ENCODE results near the gene P2RY14. TPM values are rescaled to one million over a fixed set of nuclear protein-coding genes. Genes with fewer than 3 reads are reported as not detected.

Gene P2RY14
- total RNA-seq, 1 experiment from 2014 or later: not detected

DNA sequence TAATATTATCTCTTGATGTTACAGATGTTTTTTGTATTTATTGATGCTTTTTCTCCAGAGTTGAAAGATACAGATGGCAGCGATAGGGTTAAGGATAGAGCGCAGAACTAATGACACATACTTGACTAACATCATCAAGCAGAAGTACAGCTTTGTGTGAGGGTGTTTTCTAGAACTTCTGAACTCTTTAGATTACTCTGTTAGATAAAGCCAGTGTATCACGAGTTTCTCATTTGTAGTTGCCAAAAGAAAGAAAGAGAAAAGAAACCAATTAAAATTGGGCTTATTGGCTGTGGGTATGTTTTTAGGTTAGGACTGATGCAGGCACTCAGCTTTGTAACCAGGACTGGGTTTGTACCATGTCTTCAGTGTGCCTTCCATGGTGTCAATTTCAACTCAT is 68.7 kb downstream of the P2RY14 start:
- Mint-ChIP-seq H3K27me3 (ENCODE audit: insufficient read depth, unreplicated experiment) (no peaks in the 10 kb centered on the region), H3K4me3 (ENCODE audit: unreplicated experiment) (no peak overlapping the region), H3K4me1 (ENCODE audit: low read depth, unreplicated experiment) (peaks cover 1% of the 10 kb centered on the region), H3K9me3 (ENCODE audit: unreplicated experiment) (no peaks in the 10 kb centered on the region), H3K36me3 (ENCODE audit: insufficient read depth, unreplicated experiment) (peaks cover 5% of the 10 kb centered on the region), H3K27ac (ENCODE audit: unreplicated experiment) (no peak overlapping the region)
- no peaks in the 10 kb centered on the region for H3K9me3 ChIP-seq
- DNase-seq: no peak
- no TSS peak for BruUV-seq (replicated peaks)
- intact Hi-C loops (cut with micrococcal nuclease; ENCODE audit: unreplicated experiment): loop anchor here (5.0 kb wide), 1 partner anchor 42 kb away; no protein-coding TSS in a partner anchor
- TF ChIP-seq, protein P1, sequence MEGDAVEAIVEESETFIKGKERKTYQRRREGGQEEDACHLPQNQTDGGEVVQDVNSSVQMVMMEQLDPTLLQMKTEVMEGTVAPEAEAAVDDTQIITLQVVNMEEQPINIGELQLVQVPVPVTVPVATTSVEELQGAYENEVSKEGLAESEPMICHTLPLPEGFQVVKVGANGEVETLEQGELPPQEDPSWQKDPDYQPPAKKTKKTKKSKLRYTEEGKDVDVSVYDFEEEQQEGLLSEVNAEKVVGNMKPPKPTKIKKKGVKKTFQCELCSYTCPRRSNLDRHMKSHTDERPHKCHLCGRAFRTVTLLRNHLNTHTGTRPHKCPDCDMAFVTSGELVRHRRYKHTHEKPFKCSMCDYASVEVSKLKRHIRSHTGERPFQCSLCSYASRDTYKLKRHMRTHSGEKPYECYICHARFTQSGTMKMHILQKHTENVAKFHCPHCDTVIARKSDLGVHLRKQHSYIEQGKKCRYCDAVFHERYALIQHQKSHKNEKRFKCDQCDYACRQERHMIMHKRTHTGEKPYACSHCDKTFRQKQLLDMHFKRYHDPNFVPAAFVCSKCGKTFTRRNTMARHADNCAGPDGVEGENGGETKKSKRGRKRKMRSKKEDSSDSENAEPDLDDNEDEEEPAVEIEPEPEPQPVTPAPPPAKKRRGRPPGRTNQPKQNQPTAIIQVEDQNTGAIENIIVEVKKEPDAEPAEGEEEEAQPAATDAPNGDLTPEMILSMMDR (IDR thresholded peaks at IDR 0.05; ENCODE audit: insufficient read depth in 1 of 2, low read depth in 1 of 2, low read length in 1 of 2, severe bottlenecking in 1 of 2, unreplicated experiment in 1 of 2): no peak
- CTCF ChIA-PET: no interaction called here
- POLR2A ChIA-PET: no interaction called here
- no peak overlapping the region for H3K4me3 ChIP-seq (ENCODE audit: low read depth, low read length)
- no peaks in the 10 kb centered on the region for H3K27me3 ChIP-seq (replicated peaks; ENCODE audit: control insufficient read depth, insufficient read depth, low read length)
- H3K36me3 ChIP-seq (ENCODE audit: control insufficient read depth, insufficient read depth, low read length): no peaks in the 10 kb centered on the region
- H3K4me1 ChIP-seq: peaks cover 18% of the 10 kb centered on the region

DNA sequence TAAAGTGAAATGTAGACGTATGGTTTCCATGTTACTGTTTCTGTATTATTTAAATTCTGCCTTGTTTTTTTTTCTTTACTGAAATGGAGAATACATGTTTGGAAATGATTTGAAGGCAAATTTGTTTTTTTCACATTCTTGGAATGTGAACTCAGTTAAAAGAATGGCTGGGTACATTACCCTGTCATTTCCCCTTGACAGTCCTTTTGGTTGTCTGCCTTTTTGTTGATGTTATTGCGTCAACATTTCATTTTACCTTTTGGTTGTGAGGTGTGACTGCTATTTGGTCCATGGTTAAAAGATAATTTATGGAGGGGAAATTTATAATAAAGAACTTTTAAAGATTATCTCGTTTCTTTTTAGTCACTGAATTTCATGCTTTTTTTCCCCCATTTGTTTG is 72.1 kb downstream of the P2RY14 start:
- no peaks in the 10 kb centered on the region for H3K9me3 ChIP-seq
- POLR2A ChIA-PET: interaction anchor here (0.6 kb wide), 1 partner anchor 103 kb away, joined by 9 read pairs; no protein-coding TSS in a partner anchor
- no peak for DNase-seq
- H3K27me3 Mint-ChIP-seq (ENCODE audit: insufficient read depth, unreplicated experiment): no peaks in the 10 kb centered on the region
- H3K4me3 Mint-ChIP-seq (ENCODE audit: unreplicated experiment): no peak overlapping the region
- CTCF ChIA-PET: no interaction called here
- no TSS peak for BruUV-seq (replicated peaks)
- no peaks in the 10 kb centered on the region for H3K36me3 ChIP-seq (ENCODE audit: control insufficient read depth, insufficient read depth, low read length)
- no peaks in the 10 kb centered on the region for H3K27me3 ChIP-seq (replicated peaks; ENCODE audit: control insufficient read depth, insufficient read depth, low read length)
- H3K36me3 Mint-ChIP-seq (ENCODE audit: insufficient read depth, unreplicated experiment): peaks cover 5% of the 10 kb centered on the region
- peaks cover 9% of the 10 kb centered on the region for H3K4me1 Mint-ChIP-seq (ENCODE audit: low read depth, unreplicated experiment)
- intact Hi-C loops (cut with micrococcal nuclease; ENCODE audit: unreplicated experiment): no loop called here
- TF ChIP-seq, protein P1 (IDR thresholded peaks at IDR 0.05; ENCODE audit: insufficient read depth in 1 of 2, low read depth in 1 of 2, low read length in 1 of 2, severe bottlenecking in 1 of 2, unreplicated experiment in 1 of 2): no peak
- peaks cover 4% of the 10 kb centered on the region for H3K9me3 Mint-ChIP-seq (ENCODE audit: unreplicated experiment)
- H3K4me1 ChIP-seq: peaks cover 17% of the 10 kb centered on the region
- no peak overlapping the region for H3K4me3 ChIP-seq (ENCODE audit: low read depth, low read length)
- no peak overlapping the region for H3K27ac Mint-ChIP-seq (ENCODE audit: unreplicated experiment)

DNA sequence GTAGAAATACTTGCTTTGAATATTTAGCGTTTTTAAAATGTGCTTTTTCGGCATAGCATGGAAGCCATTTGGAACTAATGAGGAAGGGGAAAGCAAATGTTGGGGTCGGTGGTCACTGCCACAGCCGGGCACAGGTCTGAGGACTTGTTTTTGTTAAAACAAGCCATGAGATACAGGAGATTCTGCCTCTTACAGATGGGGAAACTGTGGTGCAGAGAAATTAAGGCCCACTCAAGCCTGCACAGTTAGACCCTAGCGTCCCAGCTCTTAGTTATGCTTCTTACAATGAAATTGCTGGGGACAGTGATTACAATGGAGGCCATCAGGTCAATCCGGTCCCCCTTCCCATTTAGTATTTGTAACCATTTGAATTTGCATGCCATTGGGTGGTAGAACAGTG is 72.9 kb downstream of the P2RY14 start:
- H3K36me3 ChIP-seq (ENCODE audit: control insufficient read depth, insufficient read depth, low read length): no peaks in the 10 kb centered on the region
- Mint-ChIP-seq H3K9me3 (ENCODE audit: unreplicated experiment) (peaks cover 9% of the 10 kb centered on the region), H3K4me3 (ENCODE audit: unreplicated experiment) (no peak overlapping the region), H3K27me3 (ENCODE audit: insufficient read depth, unreplicated experiment) (no peaks in the 10 kb centered on the region), H3K36me3 (ENCODE audit: insufficient read depth, unreplicated experiment) (peaks cover 5% of the 10 kb centered on the region), H3K27ac (ENCODE audit: unreplicated experiment) (no peak overlapping the region), H3K4me1 (ENCODE audit: low read depth, unreplicated experiment) (peaks cover 14% of the 10 kb centered on the region)
- POLR2A ChIA-PET: no interaction called here
- TF ChIP-seq, protein P1 (IDR thresholded peaks at IDR 0.05; ENCODE audit: insufficient read depth in 1 of 2, low read depth in 1 of 2, low read length in 1 of 2, severe bottlenecking in 1 of 2, unreplicated experiment in 1 of 2): no peak
- CTCF ChIA-PET: no interaction called here
- intact Hi-C loops (cut with micrococcal nuclease; ENCODE audit: unreplicated experiment): no loop called here
- DNase-seq: no peak
- BruUV-seq (replicated peaks): no TSS peak
- H3K9me3 ChIP-seq: no peaks in the 10 kb centered on the region
- H3K4me1 ChIP-seq: peaks cover 13% of the 10 kb centered on the region
- H3K27me3 ChIP-seq (replicated peaks; ENCODE audit: control insufficient read depth, insufficient read depth, low read length): no peaks in the 10 kb centered on the region
- H3K4me3 ChIP-seq (ENCODE audit: low read depth, low read length): no peak overlapping the region
